ENCODE data around the gene TRIM29.

The TRIM29 gene

GRCh38 chr11:120063686-120064340, 74.1 kb downstream of the TRIM29 start:
- no peak for DNase-seq (ENCODE audit: low read depth in 1 of 2, low spot score in 1 of 2)
- in situ Hi-C loops (cut with HindIII; ENCODE audit: low pct_unique_long_range_greater_than_20kb, low sequenced_read_pairs), result no loop called here
- no peak for TF ChIP-seq JUND (IDR thresholded peaks at IDR 0.05; ENCODE audit: low read depth)

GRCh38 chr11:120062561-120062930, 75.4 kb downstream of the TRIM29 start:
- DNase-seq (ENCODE audit: low read depth in 1 of 2, low spot score in 1 of 2), result no peak
- no peak for TF ChIP-seq JUND (IDR thresholded peaks at IDR 0.05; ENCODE audit: low read depth)
- in situ Hi-C loops (cut with HindIII; ENCODE audit: low pct_unique_long_range_greater_than_20kb, low sequenced_read_pairs), result no loop called here

- in situ Hi-C loops (cut with HindIII; ENCODE audit: low pct_unique_long_range_greater_than_20kb, low sequenced_read_pairs), result no loop called here
- no peak for DNase-seq (ENCODE audit: low read depth in 1 of 2, low spot score in 1 of 2)
These were observed 76.0 kb downstream of the TRIM29 start for GRCh38 chr11:120061761-120062560.

More at GRCh38 chr11:120061761-120062560, 76.0 kb downstream of the TRIM29 start:
- TF ChIP-seq JUND (IDR thresholded peaks at IDR 0.05; ENCODE audit: low read depth), result no peak
